HG03095 (cell line): ENCODE measurements around the gene PHF21A.
"Not testable (repeated sequence)": the region's sequence is repeated elsewhere in the genome, so short reads cannot be mapped to it uniquely, and the experiment has no call there.

Experiments
- ATAC-seq: cut with Tn5 transposase; IDR thresholded peaks from one replicate; pipeline ENCODE4 v1.9.1; 2021; ENCODE audit warnings: moderate library complexity; ENCODE audit not compliant: unreplicated experiment

PHF21A gene

GRCh38 chr11:45985212-45985611, 136.0 kb downstream of the PHF21A start:
- no peak for ATAC-seq

- ATAC-seq, result no peak
Measured at GRCh38 chr11:45984192-45984591, 137.1 kb downstream of the PHF21A start.

DNA sequence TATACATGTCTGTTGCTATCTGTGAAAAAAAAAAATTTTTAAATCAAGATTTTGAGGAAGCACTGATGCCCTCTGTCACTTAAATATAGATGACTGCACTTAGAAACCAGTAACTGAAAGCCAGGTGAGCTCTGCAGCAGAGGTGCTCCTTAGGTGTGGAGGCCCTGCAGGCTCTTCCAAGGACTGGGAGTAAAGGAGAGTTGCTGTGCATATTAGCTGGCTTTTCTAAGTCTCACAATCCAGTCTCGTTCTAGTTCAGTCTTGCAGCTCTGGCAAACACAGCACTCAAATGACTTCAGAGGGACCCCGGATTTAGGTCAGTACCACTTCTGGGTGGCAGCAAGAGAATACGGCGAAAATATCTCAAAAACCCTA, 137.8 kb downstream of the PHF21A start:
- no peak for ATAC-seq

GRCh38 chr11:45982656-45983470, 138.4 kb downstream of the PHF21A start:
- ATAC-seq, result no peak

DNA sequence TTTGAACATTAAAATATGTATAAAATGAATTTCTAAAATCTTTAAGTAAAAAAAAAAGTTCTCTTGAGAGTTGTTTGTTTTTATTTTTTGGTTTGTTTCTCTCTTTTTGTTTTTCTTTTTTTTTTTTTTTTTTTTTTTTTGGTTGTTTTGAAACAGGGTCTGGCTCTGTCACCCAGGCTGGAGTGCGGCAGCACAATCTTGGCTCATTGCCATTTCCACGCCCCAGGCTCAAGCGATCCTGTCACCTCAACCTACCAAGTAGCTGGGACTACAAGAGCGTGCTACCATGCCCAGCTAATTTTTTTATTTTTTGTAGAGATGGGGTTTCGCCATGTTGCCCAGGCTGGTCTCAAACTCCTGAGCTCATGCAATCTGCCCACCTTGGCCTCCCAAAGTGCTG, 139.4 kb downstream of the PHF21A start:
- ATAC-seq, result not testable (repeated sequence)

DNA sequence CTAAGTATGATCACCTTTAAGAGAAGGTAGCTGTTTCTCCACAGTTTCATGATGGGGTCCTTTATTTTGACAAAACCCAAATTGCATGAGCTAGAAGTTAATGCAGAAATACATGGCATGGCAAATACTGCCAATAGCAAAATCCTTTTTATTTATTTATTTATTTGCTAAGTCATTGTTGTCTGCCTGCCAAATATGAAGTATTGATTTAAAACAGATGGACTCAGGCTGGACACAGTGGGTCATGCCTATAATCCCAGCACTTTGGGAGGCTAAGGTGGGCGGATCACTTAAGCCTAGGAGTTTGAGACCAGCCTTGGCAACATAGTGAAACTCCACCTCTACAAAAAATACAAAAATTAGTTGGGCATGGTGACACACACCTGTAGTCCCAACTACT, 146.4 kb downstream of the PHF21A start:
- ATAC-seq, result no peak

DNA sequence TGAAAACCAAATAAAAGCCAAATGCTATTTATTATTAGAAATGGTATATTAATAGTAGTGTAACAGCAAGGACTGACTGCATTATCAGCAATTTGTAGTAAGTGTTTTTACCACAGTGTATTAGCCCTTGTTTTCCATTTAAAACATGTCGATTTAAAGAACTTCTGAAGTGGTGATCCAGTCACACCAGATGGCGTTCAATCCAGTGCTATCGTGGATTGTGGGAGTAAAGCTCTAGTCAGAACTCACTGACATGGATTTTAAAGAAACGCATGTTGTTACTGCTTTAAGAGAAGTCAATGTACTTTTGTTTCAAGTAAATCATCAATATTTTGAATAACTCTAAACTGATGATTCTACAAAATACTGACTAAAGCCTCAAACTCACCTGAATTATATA, 147.7 kb downstream of the PHF21A start:
- no peak for ATAC-seq

DNA sequence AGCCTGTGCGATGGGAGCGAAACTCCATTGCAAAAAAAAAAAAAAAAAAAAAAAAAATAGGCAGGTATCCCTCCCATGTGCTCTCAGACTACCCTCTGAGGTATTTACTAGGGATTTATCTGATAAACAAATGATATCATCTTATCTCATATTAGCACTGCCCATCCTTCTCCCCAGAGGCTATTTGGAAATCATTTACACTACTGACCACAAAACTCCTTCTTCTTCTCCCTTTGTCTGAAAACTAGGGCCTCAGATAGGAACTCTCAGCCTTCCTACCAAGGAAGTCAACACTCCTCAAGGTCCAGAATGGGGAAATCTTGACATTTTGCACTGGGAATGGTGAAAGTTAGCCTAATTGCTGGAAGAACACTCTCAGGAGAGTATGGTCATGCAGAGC, 152.4 kb downstream of the PHF21A start:
- no peak for ATAC-seq

DNA sequence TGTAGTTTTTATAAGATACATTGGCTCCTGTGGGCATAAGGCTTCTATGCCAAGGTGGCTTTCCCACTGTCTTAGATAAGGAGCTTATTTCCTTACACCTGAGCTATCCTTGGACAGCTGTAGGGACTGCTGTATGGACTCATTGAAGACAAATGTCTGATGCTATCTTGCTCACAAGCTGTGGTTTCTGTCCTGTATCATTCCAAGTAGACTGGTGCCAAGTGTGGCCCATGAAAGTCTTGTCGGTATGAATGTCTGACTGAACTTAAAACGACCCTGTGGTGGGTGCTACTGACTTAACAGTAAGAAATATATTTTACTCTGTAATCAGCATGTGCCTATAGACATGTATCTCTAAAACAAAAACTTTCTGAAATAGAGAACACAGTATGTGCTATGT, 153.7 kb downstream of the PHF21A start:
- ATAC-seq, result no peak

DNA sequence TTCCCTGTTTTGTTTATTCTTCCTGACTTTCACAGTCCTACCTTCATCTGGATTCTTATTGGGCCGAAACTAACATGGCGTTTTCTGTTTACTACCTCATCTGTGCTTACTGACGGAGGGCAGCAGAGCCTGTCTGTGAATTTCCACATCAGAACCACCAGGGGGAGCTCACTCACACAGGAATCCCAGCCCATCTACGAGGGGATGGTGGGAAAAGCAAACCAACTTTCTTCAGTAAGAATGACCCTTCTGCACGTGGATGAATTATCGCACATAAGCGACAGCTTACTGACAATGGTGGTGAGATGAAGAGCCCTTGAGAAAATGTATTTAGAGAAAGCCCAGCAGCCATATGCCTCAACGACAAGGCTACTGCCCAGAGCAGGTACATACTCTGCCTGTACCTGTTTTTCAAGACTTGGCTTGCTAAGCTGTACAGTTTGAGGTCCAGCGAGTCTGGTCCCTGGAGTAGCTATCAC, 156.3 kb downstream of the PHF21A start:
- ATAC-seq, result peak; percentile 74

GRCh38 chr11:45961751-45962240, 159.5 kb downstream of the PHF21A start:
- no peak for ATAC-seq

DNA sequence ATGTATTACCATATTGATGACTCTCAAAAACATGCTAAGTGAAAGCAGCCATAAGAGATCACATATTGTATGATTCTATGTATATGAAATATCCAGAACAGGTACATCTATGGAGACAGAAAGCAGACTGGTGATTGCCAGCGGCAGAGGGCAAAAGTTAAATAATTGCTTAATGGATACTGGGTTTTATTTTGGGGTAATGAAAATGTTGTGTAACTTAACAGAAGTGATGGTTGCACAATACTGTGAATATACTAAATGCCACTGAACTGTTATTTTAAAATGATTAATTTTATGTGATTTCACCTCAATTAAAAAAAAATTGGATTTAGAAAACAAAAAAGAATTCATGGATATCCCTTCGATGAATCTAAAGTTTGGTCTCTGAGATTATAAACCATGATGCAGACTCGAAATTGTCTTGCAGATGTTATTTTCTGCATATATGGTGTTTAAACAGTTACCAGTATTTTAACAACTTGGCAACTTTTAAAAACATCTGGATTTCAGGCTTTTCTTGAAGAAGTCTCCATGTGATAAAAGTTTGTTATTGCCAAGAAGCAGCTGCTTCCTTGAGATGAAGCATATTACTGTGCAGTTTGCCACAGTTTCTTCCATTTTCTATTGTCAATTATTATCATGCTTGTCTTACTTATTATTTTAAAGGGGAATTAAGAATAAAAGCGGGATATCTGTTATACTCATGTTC, 160.7 kb downstream of the PHF21A start:
- ATAC-seq, result no peak

- ATAC-seq, result no peak
Measured at GRCh38 chr11:45959851-45960250, 161.4 kb downstream of the PHF21A start.

DNA sequence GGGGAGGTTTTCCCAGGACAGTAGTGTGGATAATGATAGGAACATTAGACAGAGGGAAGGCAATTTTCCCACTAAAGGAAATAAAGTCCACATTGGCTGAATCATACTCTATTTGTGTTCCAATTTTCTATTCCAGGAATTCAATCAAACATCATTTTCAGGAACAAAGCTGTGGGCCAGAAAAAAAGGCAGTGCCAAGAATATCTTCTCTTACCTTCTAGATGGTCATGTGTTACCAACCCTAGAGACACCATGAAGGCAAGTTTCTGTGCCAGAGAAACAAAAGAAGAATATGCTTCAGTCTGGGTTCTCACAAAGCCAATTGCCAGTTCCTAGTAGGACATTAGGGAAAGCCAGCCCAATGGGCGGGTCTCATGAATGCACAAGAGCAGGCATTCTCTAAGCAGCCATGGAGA, 171.3 kb downstream of the PHF21A start:
- ATAC-seq, result no peak

- ATAC-seq, result no peak
Measured at GRCh38 chr11:45948356-45948755, 172.9 kb downstream of the PHF21A start.

DNA sequence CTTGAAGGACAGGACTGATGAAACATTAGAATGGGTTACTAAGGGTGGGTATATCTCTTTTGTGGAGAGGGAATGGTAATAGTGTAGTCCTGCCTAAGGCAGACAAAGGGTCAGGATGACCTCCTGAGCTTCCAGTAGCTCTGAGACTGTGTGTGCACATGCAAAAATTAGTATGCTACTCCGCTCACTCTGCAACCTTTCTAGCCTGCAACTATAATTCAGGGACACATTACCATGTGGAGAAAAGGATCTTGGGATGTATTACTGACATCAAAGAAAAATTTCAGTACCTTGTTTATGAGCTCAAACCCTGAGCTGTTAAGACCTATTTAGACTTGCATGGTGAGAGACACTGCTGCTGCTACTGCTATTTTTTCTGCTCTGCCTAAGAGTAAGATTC, 173.4 kb downstream of the PHF21A start:
- ATAC-seq, result no peak

GRCh38 chr11:45945397-45945999, 175.8 kb downstream of the PHF21A start:
- no peak for ATAC-seq

- no peak for ATAC-seq
Measured at GRCh38 chr11:45942381-45942780, 178.9 kb downstream of the PHF21A start.

DNA sequence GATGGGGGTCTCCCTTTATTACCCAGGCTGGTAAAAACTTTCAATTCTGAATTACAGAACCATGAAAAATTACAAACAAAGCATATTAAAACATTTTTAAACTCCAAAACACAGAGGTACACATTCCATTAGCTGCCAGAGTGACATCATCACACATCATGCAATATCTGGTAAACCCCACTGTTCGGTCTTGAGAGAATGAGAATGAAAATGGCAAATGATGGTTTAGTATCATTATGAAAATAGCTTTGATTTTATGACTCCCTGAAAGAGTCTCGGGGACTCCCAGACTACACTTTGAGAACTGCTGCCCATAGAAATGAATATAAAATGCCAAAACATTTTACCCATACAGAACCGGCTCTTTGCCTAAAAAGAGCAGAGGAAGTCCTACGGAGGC, 180.0 kb downstream of the PHF21A start:
- no peak for ATAC-seq

GRCh38 chr11:45939836-45940235, 181.4 kb downstream of the PHF21A start:
- ATAC-seq, result no peak

DNA sequence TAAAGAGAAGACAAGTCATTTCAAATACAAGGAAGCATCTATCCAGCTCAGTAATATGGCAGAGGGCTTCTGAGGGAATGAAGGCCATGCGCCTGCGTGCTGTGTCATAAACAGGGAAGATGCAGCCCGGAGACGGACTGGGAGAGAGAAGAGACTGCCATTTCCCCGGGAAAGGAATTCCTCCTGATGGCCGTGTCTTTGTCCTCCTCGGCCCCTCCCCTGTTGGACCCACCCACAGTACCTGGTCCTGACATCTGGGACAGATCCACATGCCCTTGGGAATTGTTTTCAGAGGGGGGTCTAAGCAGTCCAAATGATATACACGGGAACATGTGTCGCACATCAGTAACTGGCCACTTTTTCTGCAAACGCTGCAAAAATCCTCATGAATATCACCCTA, 183.3 kb downstream of the PHF21A start:
- ATAC-seq, result no peak
